IMR-90 (cell line): Measurements from ENCODE around the gene L3MBTL4. TPM values are rescaled to one million over a fixed set of nuclear protein-coding genes. Genes with fewer than 3 reads are reported as not detected.

Experiments
- ATAC-seq: fragments of 200-7000 bp; cut with Tn5 transposase; 2 replicates; pipeline ENCODE4 v1.9.1; 2020; ENCODE audit warnings: low read depth, mild to moderate bottlenecking, moderate library complexity
- BruUV-seq: library from RNA; stranded (reverse); fragments of 400-500 nt; replicated peaks from 2 replicates; lab custom pipeline; 2021; lab: Mats Ljungman, UMichigan
- CTCF ChIA-PET: fragments of 300-600 bp; formaldehyde crosslinking; extraction: SDS; loops from one replicate; lab custom pipeline; 2021; ENCODE audit warnings: antibody characterized with exemption; lab: Yijun Ruan, JAX
- POLR2A ChIA-PET: fragments of 300-600 bp; sonication (Branson Sonifier 250); formaldehyde crosslinking; loops from one replicate; lab custom pipeline; 2022; ENCODE audit warnings: antibody characterized with exemption; ENCODE audit not compliant: unreplicated experiment; lab: Charles Lee
- DNase-seq: peaks from one replicate; pipeline ENCODE4 v3.0.0; 2013
- H2AFZ ChIP-seq: replicated peaks from 2 replicates; pipeline ENCODE3; 2013; ENCODE audit warnings: low read length, mild to moderate bottlenecking; ENCODE audit not compliant: poor library complexity
- H2AK5ac ChIP-seq: 2 replicates; pipeline ENCODE4 v1.6.1; 2013; ENCODE audit warnings: low read depth, low read length, inconsistent platforms
- H2AK9ac ChIP-seq: replicated peaks from 2 replicates; pipeline ENCODE3; 2013; ENCODE audit warnings: mild to moderate bottlenecking, low read depth, low read length, moderate library complexity; ENCODE audit not compliant: poor library complexity
- H2BK120ac ChIP-seq: 2 replicates; pipeline ENCODE4 v1.6.1; 2013; ENCODE audit warnings: low read depth, low read length, inconsistent platforms
- H2BK15ac ChIP-seq: 3 replicates; pipeline ENCODE4 v1.6.1; 2013; ENCODE audit warnings: low read depth, low read length, inconsistent platforms
- H2BK20ac ChIP-seq: 2 replicates; pipeline ENCODE4 v1.6.1; 2013; ENCODE audit warnings: low read depth, mild to moderate bottlenecking, inconsistent platforms, low read length, moderate library complexity
- H2BK5ac ChIP-seq: 2 replicates; pipeline ENCODE4 v1.6.1; 2013; ENCODE audit warnings: mild to moderate bottlenecking, low read depth, low read length, inconsistent platforms; ENCODE audit not compliant: poor library complexity, severe bottlenecking
- H3K14ac ChIP-seq: replicated peaks from 2 replicates; pipeline ENCODE4 v1.6.1; 2013; ENCODE audit warnings: low read depth, low read length, inconsistent platforms
- H3K18ac ChIP-seq: 2 replicates; pipeline ENCODE4 v1.6.1; 2013; ENCODE audit warnings: low read depth, low read length, control low read depth
- H3K23ac ChIP-seq: 2 replicates; pipeline ENCODE4 v1.6.1; 2013; ENCODE audit warnings: low read depth, low read length, inconsistent platforms
- H3K27ac ChIP-seq: 2 replicates; pipeline ENCODE4 v1.5.1; 2013; ENCODE audit warnings: mild to moderate bottlenecking, control low read depth, low read length; ENCODE audit not compliant: insufficient read depth
- H3K27me3 ChIP-seq: 2 replicates; pipeline ENCODE4 v1.6.1; 2013; ENCODE audit warnings: low read length; ENCODE audit not compliant: control insufficient read depth, insufficient read depth
- H3K36me3 ChIP-seq: 2 replicates; pipeline ENCODE4 v1.6.1; 2013; ENCODE audit warnings: low read length, mixed read lengths; ENCODE audit not compliant: control insufficient read depth, insufficient read depth
- H3K4ac ChIP-seq: 2 replicates; pipeline ENCODE4 v1.6.1; 2013; ENCODE audit warnings: low read depth, low read length, inconsistent platforms
- H3K4me1 ChIP-seq: 2 replicates; pipeline ENCODE4 v1.6.1; 2013; ENCODE audit warnings: low read length, mixed read lengths; ENCODE audit not compliant: control insufficient read depth, insufficient read depth
- H3K4me2 ChIP-seq: 2 replicates; pipeline ENCODE4 v1.6.1; 2013; ENCODE audit warnings: low read depth, mild to moderate bottlenecking, control low read depth, low read length, moderate library complexity
- H3K4me3 ChIP-seq: 2 replicates; pipeline ENCODE4 v1.5.1; 2013; ENCODE audit warnings: low read depth, mild to moderate bottlenecking, control low read depth, low read length, moderate library complexity; ENCODE audit not compliant: insufficient read depth
- H3K56ac ChIP-seq: 2 replicates; pipeline ENCODE4 v1.6.1; 2013; ENCODE audit warnings: low read length, inconsistent platforms; ENCODE audit not compliant: insufficient read depth; ENCODE audit errors: extremely low read depth
- H3K79me1 ChIP-seq, 2 experiments: 2 replicates each; pipeline ENCODE4 v1.6.1; 2013; ENCODE audit warnings: low read length in 2 of 2, inconsistent platforms in 1 of 2, low read depth in 1 of 2
- H3K9ac ChIP-seq: 2 replicates; pipeline ENCODE4 v1.6.1; 2013; ENCODE audit warnings: low read depth, low read length, control low read depth
- H3K9me1 ChIP-seq: 2 replicates; pipeline ENCODE4 v1.6.1; 2013; ENCODE audit warnings: low read length, inconsistent platforms; ENCODE audit not compliant: insufficient read depth
- H3K9me3 ChIP-seq: 2 replicates; pipeline ENCODE4 v1.6.1; 2013; ENCODE audit warnings: low read length; ENCODE audit not compliant: control insufficient read depth, insufficient read depth
- H4K20me1 ChIP-seq: 2 replicates; pipeline ENCODE4 v1.6.1; 2013; ENCODE audit warnings: low read length, inconsistent platforms; ENCODE audit not compliant: insufficient read depth
- H4K5ac ChIP-seq: 2 replicates; pipeline ENCODE4 v1.6.1; 2013; ENCODE audit warnings: mild to moderate bottlenecking, low read depth, low read length, control low read depth
- H4K8ac ChIP-seq, 2 experiments: 2 replicates each; pipeline ENCODE4 v1.6.1; 2013; ENCODE audit warnings: low read depth in 2 of 2, low read length in 2 of 2, control low read depth in 1 of 2, inconsistent platforms in 1 of 2
- H4K91ac ChIP-seq: 2 replicates; pipeline ENCODE4 v1.6.1; 2013; ENCODE audit warnings: low read depth, low read length, inconsistent platforms; ENCODE audit not compliant: insufficient read depth
- BHLHE40 ChIP-seq: fragments of 150-350 bp; IDR thresholded peaks from 2 replicates; pipeline ENCODE4 v1.6.1; 2016; ENCODE audit warnings: mild to moderate bottlenecking, low read depth, low read length
- CEBPB ChIP-seq: IDR thresholded peaks from 2 replicates; pipeline ENCODE4 v1.6.1; 2012; ENCODE audit warnings: low read depth, low read length, improper control_type of control experiment
- CHD1 ChIP-seq: IDR thresholded peaks from 2 replicates; pipeline ENCODE4 v1.6.1; 2012; ENCODE audit warnings: low read depth, low read length, improper control_type of control experiment
- MAZ ChIP-seq: IDR thresholded peaks from 2 replicates; pipeline ENCODE4 v1.6.1; 2012; ENCODE audit warnings: low read depth, mild to moderate bottlenecking, low read length, improper control_type of control experiment, moderate library complexity, borderline replicate concordance
- NFE2L2 ChIP-seq: fragments of 150-350 bp; IDR thresholded peaks from 2 replicates; pipeline ENCODE4 v1.6.1; 2016; ENCODE audit warnings: low read depth, mild to moderate bottlenecking, low read length
- POLR2A ChIP-seq: IDR thresholded peaks from 2 replicates; pipeline ENCODE4 v1.6.1; 2012; ENCODE audit warnings: mild to moderate bottlenecking, low read depth, low read length
- RFX5 ChIP-seq: IDR thresholded peaks from 2 replicates; pipeline ENCODE4 v1.8.0; 2012; ENCODE audit warnings: low read depth, mild to moderate bottlenecking, low read length, moderate library complexity
- SMC3 ChIP-seq: fragments of 150-350 bp; IDR thresholded peaks from 2 replicates; pipeline ENCODE4 v1.6.1; 2016; ENCODE audit warnings: low read depth, mild to moderate bottlenecking, antibody characterized with exemption, low read length, moderate library complexity
- WGBS, 2 experiments: methylation state at CpG; one replicate each; pipeline versions ENCODE4 v1.1.5 to v1.1.7; 2013; ENCODE audit warnings: missing lambda C conversion rate in 2 of 2; ENCODE audit not compliant: insufficient read length in 1 of 2; ENCODE audit errors: extremely low coverage in 2 of 2; 5-methylcytosine and 5-hydroxymethylcytosine counted together
- dilution Hi-C: fragments of 300-500 bp; cut with HindIII; formaldehyde crosslinking; loops from one replicate; pipeline ENCODE4 v1.14.3; 2018; ENCODE audit warnings: low sequenced_read_pairs; ENCODE audit not compliant: unreplicated experiment
- in situ Hi-C: fragments of 300-500 bp; cut with MboI; formaldehyde crosslinking; loops from 3 replicates; pipeline ENCODE4 v1.14.3; 2019; ENCODE audit warnings: low sequenced_read_pairs, inconsistent platforms, mixed read lengths
- intact Hi-C: fragments of 100-400 bp; cut with micrococcal nuclease; formaldehyde crosslinking; loops from 2 replicates; pipeline ENCODE4 v1.10.0; 2022
- polyA plus RNA-seq, 3 experiments: library from polyadenylated mRNA; depleted of rRNA; stranded (reverse); fragments of >200 nt; gene quantifications; 2 replicates each; pipeline ENCODE4 v1.2.3, GENCODE V29; 2012; ENCODE audit warnings: low replicate concordance in 1 of 3
- total RNA-seq: library from RNA; depleted of rRNA; stranded (reverse); fragments of >200 nt; gene quantifications from 2 replicates; pipeline ENCODE4 v1.2.3, GENCODE V29; 2012
- TF ChIP-seq, protein P1 (sequence below): conservative IDR thresholded peaks from 2 replicates; pipeline ENCODE4 v1.5.1; 2012; ENCODE audit warnings: mild to moderate bottlenecking, low read depth, low read length, improper control_type of control experiment

L3MBTL4 gene
- total and polyA plus RNA-seq, 2 of the 4 experiments (the other 2 are of a cell fraction): under 0.01 to 0.02 TPM

- H4K20me1 ChIP-seq: no peaks in the 10 kb centered on the region
- H3K4me1 ChIP-seq: no peaks in the 10 kb centered on the region
- intact Hi-C loops: no loop called here
- no peak overlapping the region for H3K18ac ChIP-seq
- no peak for ATAC-seq
- DNase-seq: no peak
- no peaks in the 10 kb centered on the region for H3K36me3 ChIP-seq
- no peak overlapping the region for H3K14ac ChIP-seq
- no peak overlapping the region for H2BK120ac ChIP-seq
- in situ Hi-C loops: no loop called here
- H3K9me1 ChIP-seq: no peaks in the 10 kb centered on the region
- 57% methylated on average over 1 of the region's 19 CpGs; no CpG with 5 or more reads in 1 of the 2 experiments for WGBS, 2 experiments
- H2AFZ ChIP-seq: no peak overlapping the region
- H2BK5ac ChIP-seq: no peak overlapping the region
- no TSS peak for BruUV-seq
- no peak overlapping the region for H2BK15ac ChIP-seq
- H3K27me3 ChIP-seq: no peaks in the 10 kb centered on the region
- no peak overlapping the region for H3K56ac ChIP-seq
- H4K8ac ChIP-seq: no peak overlapping the region
- TF ChIP-seq SMC3: no peak
- TF ChIP-seq CEBPB: no peak
- TF ChIP-seq BHLHE40: no peak
- no peak for TF ChIP-seq POLR2A
- no peak for TF ChIP-seq RFX5
- TF ChIP-seq MAZ: no peak
- no peak for TF ChIP-seq CHD1
- TF ChIP-seq, protein P1, sequence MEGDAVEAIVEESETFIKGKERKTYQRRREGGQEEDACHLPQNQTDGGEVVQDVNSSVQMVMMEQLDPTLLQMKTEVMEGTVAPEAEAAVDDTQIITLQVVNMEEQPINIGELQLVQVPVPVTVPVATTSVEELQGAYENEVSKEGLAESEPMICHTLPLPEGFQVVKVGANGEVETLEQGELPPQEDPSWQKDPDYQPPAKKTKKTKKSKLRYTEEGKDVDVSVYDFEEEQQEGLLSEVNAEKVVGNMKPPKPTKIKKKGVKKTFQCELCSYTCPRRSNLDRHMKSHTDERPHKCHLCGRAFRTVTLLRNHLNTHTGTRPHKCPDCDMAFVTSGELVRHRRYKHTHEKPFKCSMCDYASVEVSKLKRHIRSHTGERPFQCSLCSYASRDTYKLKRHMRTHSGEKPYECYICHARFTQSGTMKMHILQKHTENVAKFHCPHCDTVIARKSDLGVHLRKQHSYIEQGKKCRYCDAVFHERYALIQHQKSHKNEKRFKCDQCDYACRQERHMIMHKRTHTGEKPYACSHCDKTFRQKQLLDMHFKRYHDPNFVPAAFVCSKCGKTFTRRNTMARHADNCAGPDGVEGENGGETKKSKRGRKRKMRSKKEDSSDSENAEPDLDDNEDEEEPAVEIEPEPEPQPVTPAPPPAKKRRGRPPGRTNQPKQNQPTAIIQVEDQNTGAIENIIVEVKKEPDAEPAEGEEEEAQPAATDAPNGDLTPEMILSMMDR: no peak
- TF ChIP-seq NFE2L2: no peak
- no peaks in the 10 kb centered on the region for H3K9me3 ChIP-seq
- H2AK5ac ChIP-seq: no peak overlapping the region
- no peak overlapping the region for H4K91ac ChIP-seq
- no peak overlapping the region for H3K27ac ChIP-seq
- CTCF ChIA-PET: no interaction called here
- no peak overlapping the region for H3K4me3 ChIP-seq
- H3K4me2 ChIP-seq: no peak overlapping the region
- POLR2A ChIA-PET: no interaction called here
- H3K4ac ChIP-seq: no peak overlapping the region
- no peaks in the 10 kb centered on the region for H3K79me1 ChIP-seq
- H3K9ac ChIP-seq: no peak overlapping the region
- no peak overlapping the region for H4K5ac ChIP-seq
- dilution Hi-C loops: no loop called here
- no peak overlapping the region for H3K23ac ChIP-seq
- no peak overlapping the region for H2AK9ac ChIP-seq
- no peak overlapping the region for H2BK20ac ChIP-seq
These were observed 17.1 kb upstream of the L3MBTL4 start for GRCh38 chr18:6431659-6432318.
